Loucy (cell line): ENCODE data around the gene PNMT.

Experiments used
- H2AFZ ChIP-seq: fragments of 200-600 bp; sonication (generic); 2 replicates; pipeline ENCODE4 v1.6.0; 2016; ENCODE audit warnings: antibody characterized with exemption, mild to moderate bottlenecking, low read length, moderate library complexity
- H3F3A ChIP-seq: fragments of 200-600 bp; 2 replicates; pipeline ENCODE4 v1.6.0; 2016; ENCODE audit warnings: antibody characterized with exemption, low read depth, mild to moderate bottlenecking
- H3K27me3 ChIP-seq: fragments of 200-600 bp; sonication (generic); 2 replicates; pipeline ENCODE4 v1.6.1; 2014; ENCODE audit warnings: low read length, mild to moderate bottlenecking; ENCODE audit not compliant: insufficient read depth, poor library complexity, severe bottlenecking
- H3K36me3 ChIP-seq: fragments of 200-600 bp; sonication (generic); 2 replicates; pipeline ENCODE4 v1.6.1; 2016; ENCODE audit warnings: low read length; ENCODE audit not compliant: insufficient read depth
- H3K4me1 ChIP-seq: fragments of 200-600 bp; sonication (generic); 2 replicates; pipeline ENCODE4 v1.5.1; 2014; ENCODE audit warnings: low read length, mild to moderate bottlenecking; ENCODE audit not compliant: insufficient read depth, poor library complexity, severe bottlenecking
- H3K4me2 ChIP-seq: fragments of 200-600 bp; sonication (generic); 2 replicates; pipeline ENCODE4 v1.6.0; 2014; ENCODE audit warnings: antibody characterized with exemption, low read length, low read depth, mild to moderate bottlenecking; ENCODE audit not compliant: poor library complexity, severe bottlenecking
- H3K4me3 ChIP-seq: fragments of 200-600 bp; sonication (generic); 2 replicates; pipeline ENCODE4 v1.5.1; 2014; ENCODE audit warnings: low read length, mild to moderate bottlenecking, mixed read lengths; ENCODE audit not compliant: poor library complexity, severe bottlenecking
- H3K79me2 ChIP-seq: fragments of 200-600 bp; sonication (generic); 2 replicates; pipeline ENCODE4 v1.6.1; 2014; ENCODE audit warnings: low read length; ENCODE audit not compliant: insufficient read depth
- H3K9ac ChIP-seq: fragments of 200-600 bp; sonication (generic); 2 replicates; pipeline ENCODE4 v1.6.0; 2014; ENCODE audit warnings: mild to moderate bottlenecking, low read depth, low read length, moderate library complexity; ENCODE audit not compliant: poor library complexity, severe bottlenecking
- H3K9me2 ChIP-seq: fragments of 200-600 bp; sonication (generic); replicated peaks from 2 replicates; pipeline ENCODE4 v1.6.1; 2016; ENCODE audit warnings: low read depth, low read length, mixed read lengths
- H3K9me3 ChIP-seq: fragments of 200-600 bp; sonication (generic); 2 replicates; pipeline ENCODE4 v1.6.1; 2014; ENCODE audit warnings: mild to moderate bottlenecking, antibody characterized with exemption, low read length, low read depth; ENCODE audit not compliant: insufficient read depth
- H4K20me1 ChIP-seq: fragments of 200-600 bp; sonication (generic); 2 replicates; pipeline ENCODE4 v1.6.0; 2014; ENCODE audit warnings: antibody characterized with exemption, low read length, mild to moderate bottlenecking; ENCODE audit not compliant: insufficient read depth, poor library complexity, severe bottlenecking
- EZH2phosphoT487 ChIP-seq: fragments of 200-600 bp; IDR thresholded peaks from 2 replicates; pipeline ENCODE4 v1.6.1; 2018; ENCODE audit warnings: antibody characterized with exemption, mild to moderate bottlenecking, moderate library complexity, borderline replicate concordance
- TF ChIP-seq, protein P1 (sequence below): fragments of 200-600 bp; sonication (generic); conservative IDR thresholded peaks from 2 replicates; pipeline ENCODE4 v1.5.1; 2014; ENCODE audit warnings: mild to moderate bottlenecking, antibody characterized with exemption, low read length

PNMT gene

DNA sequence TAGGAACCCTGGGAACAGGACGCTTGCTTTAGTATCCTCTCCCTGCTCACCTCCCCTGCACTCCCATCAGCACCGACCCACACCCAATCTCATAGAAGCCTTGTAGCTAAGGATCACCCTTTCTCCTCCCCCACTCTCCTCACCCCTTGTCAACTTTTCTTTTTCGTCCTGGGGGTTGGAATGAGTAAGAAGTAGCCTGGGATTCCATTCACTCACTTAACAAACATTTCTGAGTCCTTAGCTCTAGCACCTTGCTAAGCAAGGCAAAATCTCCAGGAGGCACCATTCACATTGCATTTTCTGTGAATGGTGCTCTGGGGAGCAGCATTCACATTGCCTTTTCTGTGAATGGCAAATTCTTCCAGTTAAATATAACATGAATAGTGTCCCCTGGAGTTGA is 20.7 kb downstream of the PNMT start:
- Histone ChIP-seq H3K9me3 (no peaks in the 10 kb centered on the region), H3F3A (peaks cover 5% of the 10 kb centered on the region; the same call in 1 of the 2 replicates), H3K4me3 (peak overlapping the region; percentile 97), H4K20me1 (no peaks in the 10 kb centered on the region), H3K79me2 (no peaks in the 10 kb centered on the region), H3K4me2 (peak overlapping the region; percentile 96), H2AFZ (no peak overlapping the region), H3K36me3 (no peaks in the 10 kb centered on the region), H3K4me1 (peaks cover 22% of the 10 kb centered on the region), H3K9ac (peak overlapping the region; percentile 88), H3K27me3 (peaks cover 12% of the 10 kb centered on the region), H3K9me2 (no peaks in the 10 kb centered on the region)
- TF ChIP-seq EZH2phosphoT487 = no peak
- TF ChIP-seq, protein P1, sequence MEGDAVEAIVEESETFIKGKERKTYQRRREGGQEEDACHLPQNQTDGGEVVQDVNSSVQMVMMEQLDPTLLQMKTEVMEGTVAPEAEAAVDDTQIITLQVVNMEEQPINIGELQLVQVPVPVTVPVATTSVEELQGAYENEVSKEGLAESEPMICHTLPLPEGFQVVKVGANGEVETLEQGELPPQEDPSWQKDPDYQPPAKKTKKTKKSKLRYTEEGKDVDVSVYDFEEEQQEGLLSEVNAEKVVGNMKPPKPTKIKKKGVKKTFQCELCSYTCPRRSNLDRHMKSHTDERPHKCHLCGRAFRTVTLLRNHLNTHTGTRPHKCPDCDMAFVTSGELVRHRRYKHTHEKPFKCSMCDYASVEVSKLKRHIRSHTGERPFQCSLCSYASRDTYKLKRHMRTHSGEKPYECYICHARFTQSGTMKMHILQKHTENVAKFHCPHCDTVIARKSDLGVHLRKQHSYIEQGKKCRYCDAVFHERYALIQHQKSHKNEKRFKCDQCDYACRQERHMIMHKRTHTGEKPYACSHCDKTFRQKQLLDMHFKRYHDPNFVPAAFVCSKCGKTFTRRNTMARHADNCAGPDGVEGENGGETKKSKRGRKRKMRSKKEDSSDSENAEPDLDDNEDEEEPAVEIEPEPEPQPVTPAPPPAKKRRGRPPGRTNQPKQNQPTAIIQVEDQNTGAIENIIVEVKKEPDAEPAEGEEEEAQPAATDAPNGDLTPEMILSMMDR = no peak

DNA sequence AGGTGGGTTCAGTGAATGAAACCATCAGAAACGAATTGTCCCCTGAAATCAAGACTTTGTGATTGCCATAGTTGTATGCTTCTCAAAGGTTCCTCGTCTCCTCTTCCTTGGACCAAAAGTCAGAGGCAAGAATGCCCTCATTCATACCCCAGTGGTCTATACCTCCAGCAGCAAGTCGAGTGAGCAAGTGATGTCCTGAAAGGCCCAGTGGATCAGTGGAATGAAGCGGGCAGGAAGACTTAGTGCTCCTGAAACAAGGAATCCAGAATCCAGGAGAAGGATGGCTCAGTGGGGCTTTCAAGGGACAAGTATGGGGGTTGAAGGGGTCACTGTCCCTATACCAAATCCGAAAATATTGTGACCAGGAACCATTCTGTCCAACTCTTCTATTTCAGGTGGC is 26.3 kb downstream of the PNMT start:
- Histone ChIP-seq H3K4me1 (no peaks in the 10 kb centered on the region), H3K4me3 (no peak overlapping the region), H2AFZ (no peak overlapping the region), H3K9ac (no peak overlapping the region), H3K9me3 (no peaks in the 10 kb centered on the region), H3K36me3 (no peaks in the 10 kb centered on the region), H3K9me2 (no peaks in the 10 kb centered on the region), H3K4me2 (no peak overlapping the region), H3K79me2 (no peaks in the 10 kb centered on the region), H4K20me1 (no peaks in the 10 kb centered on the region), H3F3A (no peaks in the 10 kb centered on the region), H3K27me3 (peaks cover 12% of the 10 kb centered on the region)
- no peak for TF ChIP-seq EZH2phosphoT487
- TF ChIP-seq, protein P1 = no peak

DNA sequence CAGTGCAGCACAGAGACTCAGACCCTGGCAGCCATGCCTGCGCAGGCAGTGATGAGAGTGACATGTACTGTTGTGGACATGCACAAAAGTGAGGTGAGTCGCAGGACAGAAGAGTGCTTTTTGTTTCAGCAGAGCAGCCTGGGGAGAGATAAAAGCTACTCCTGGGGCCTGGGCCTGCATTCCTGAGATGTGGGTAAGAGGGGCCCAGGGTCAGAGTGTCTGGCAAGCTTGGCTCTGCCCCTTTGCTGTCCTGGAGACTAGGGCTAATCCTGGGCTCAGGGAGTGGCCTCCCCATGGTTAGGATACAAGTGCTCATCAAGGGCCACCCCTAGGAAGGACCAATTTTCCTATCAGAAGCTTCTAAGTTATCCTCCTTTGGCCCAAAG is 26.8 kb downstream of the PNMT start:
- Histone ChIP-seq H3K9me3 (no peaks in the 10 kb centered on the region), H3K9me2 (no peaks in the 10 kb centered on the region), H3K36me3 (no peaks in the 10 kb centered on the region), H3K4me3 (no peak overlapping the region), H4K20me1 (no peaks in the 10 kb centered on the region), H3K9ac (no peak overlapping the region), H2AFZ (no peak overlapping the region), H3K79me2 (no peaks in the 10 kb centered on the region), H3K4me1 (no peaks in the 10 kb centered on the region), H3K27me3 (peaks cover 10% of the 10 kb centered on the region), H3K4me2 (no peak overlapping the region), H3F3A (no peaks in the 10 kb centered on the region)
- TF ChIP-seq, protein P1 = no peak
- no peak for TF ChIP-seq EZH2phosphoT487
